ENCODE data around the gene PTPN22.

PTPN22 gene

GRCh38 chr1:113871597-113872113 is at the start of gene PTPN22:
Gene PTPN22, minus strand, starts transcription at chr1:113871712.
- DNase-seq (ENCODE audit: low read depth in 2 of 2), result peak; percentile 40 to 60

GRCh38 chr1:113918243-113918642 is 46.7 kb upstream of the PTPN22 start:
- DNase-seq (ENCODE audit: low read depth in 2 of 2), result no peak

GRCh38 chr1:113917400-113918082 is 46.0 kb upstream of the PTPN22 start:
- no peak for DNase-seq (ENCODE audit: low read depth in 2 of 2)

GRCh38 chr1:113916974-113917373 is 45.5 kb upstream of the PTPN22 start:
- DNase-seq (ENCODE audit: low read depth in 2 of 2), result no peak

GRCh38 chr1:113913887-113914664 is 42.6 kb upstream of the PTPN22 start:
- DNase-seq (ENCODE audit: low read depth in 2 of 2), result no peak

GRCh38 chr1:113913312-113913668 is 41.8 kb upstream of the PTPN22 start:
- DNase-seq (ENCODE audit: low read depth in 2 of 2), result no peak

- no peak for DNase-seq (ENCODE audit: low read depth in 2 of 2)
Measured at GRCh38 chr1:113912594-113913311, 41.2 kb upstream of the PTPN22 start.

- DNase-seq (ENCODE audit: low read depth in 2 of 2), result no peak
Measured at GRCh38 chr1:113905435-113905861, 33.9 kb upstream of the PTPN22 start.

- DNase-seq (ENCODE audit: low read depth in 2 of 2), result peak; percentile 87 to 93
Measured at GRCh38 chr1:113904674-113905434, 33.3 kb upstream of the PTPN22 start, which contains the start of the genes AP4B1 and DCLRE1B. Gene AP4B1, minus strand, starts transcription at chr1:113904799. Its CDS starts 82 bp downstream, at chr1:113904717. Gene DCLRE1B, plus strand, starts transcription at chr1:113905326. Its CDS starts 261 bp downstream, at chr1:113905587.

GRCh38 chr1:113904293-113904673 is 32.8 kb upstream of the PTPN22 start:
- DNase-seq (ENCODE audit: low read depth in 2 of 2), result no peak

GRCh38 chr1:113903501-113904292 is 32.2 kb upstream of the PTPN22 start:
- DNase-seq (ENCODE audit: low read depth in 2 of 2), result no peak

GRCh38 chr1:113901191-113901590 is 29.7 kb upstream of the PTPN22 start:
- no peak for DNase-seq (ENCODE audit: low read depth in 2 of 2)

- no peak for DNase-seq (ENCODE audit: low read depth in 2 of 2)
Measured at GRCh38 chr1:113899111-113899510, 27.6 kb upstream of the PTPN22 start.

- DNase-seq (ENCODE audit: low read depth in 2 of 2), result no peak
Measured at GRCh38 chr1:113898241-113898814, 26.8 kb upstream of the PTPN22 start.

- no peak for DNase-seq (ENCODE audit: low read depth in 2 of 2)
Measured at GRCh38 chr1:113895961-113896360, 24.4 kb upstream of the PTPN22 start.

- no peak for DNase-seq (ENCODE audit: low read depth in 2 of 2)
Measured at GRCh38 chr1:113895098-113895497, 23.6 kb upstream of the PTPN22 start.

GRCh38 chr1:113893267-113893666 is 21.8 kb upstream of the PTPN22 start:
- no peak for DNase-seq (ENCODE audit: low read depth in 2 of 2)

- DNase-seq (ENCODE audit: low read depth in 2 of 2), result no peak
Measured at GRCh38 chr1:113891631-113892220, 20.2 kb upstream of the PTPN22 start.

- no peak for DNase-seq (ENCODE audit: low read depth in 2 of 2)
Measured at GRCh38 chr1:113890816-113891215, 19.3 kb upstream of the PTPN22 start.

Data from stimulated activated CD4-positive, alpha-beta T cell treated with anti-CD3 and anti-CD28 coated beads, Interleukin-1b, Interleukin-23, amount 100 ng/mL, for 1 hour (primary cell).